GM19193 (cell line): ENCODE data around the gene CAPNS1.
A peak's percentile ranks its signal among the peaks of the same experiment; 100 is the strongest.

Experiments used
- POLR2A ChIP-seq: IDR thresholded peaks from 4 replicates; pipeline ENCODE4 v1.6.1; 2011; ENCODE audit not compliant: insufficient read depth, insufficient read length; ENCODE audit errors: extremely low read depth

CAPNS1 gene

GRCh38 chr19:36139473-36140303 lies at the start of gene CAPNS1:
CAPNS1 (plus strand) TSS chr19:36140066; CDS start chr19:36141012, 946 bp downstream.
- peak; percentile 80 for TF ChIP-seq POLR2A

- no peak for TF ChIP-seq POLR2A
Measured at GRCh38 chr19:36090910-36091695, 48.8 kb upstream of the CAPNS1 start.

- no peak for TF ChIP-seq POLR2A
Measured at GRCh38 chr19:36092566-36092965, 47.3 kb upstream of the CAPNS1 start.

GRCh38 chr19:36093146-36093662 lies 46.7 kb upstream of the CAPNS1 start:
- no peak for TF ChIP-seq POLR2A

- TF ChIP-seq POLR2A = no peak
Measured at GRCh38 chr19:36093687-36094086, 46.2 kb upstream of the CAPNS1 start.

- no peak for TF ChIP-seq POLR2A
Measured at GRCh38 chr19:36097036-36097435, 42.8 kb upstream of the CAPNS1 start.

- TF ChIP-seq POLR2A = no peak
Measured at GRCh38 chr19:36099166-36099785, 40.6 kb upstream of the CAPNS1 start.

GRCh38 chr19:36100476-36100875 lies 39.4 kb upstream of the CAPNS1 start:
- no peak for TF ChIP-seq POLR2A

GRCh38 chr19:36101550-36102327 lies 38.1 kb upstream of the CAPNS1 start:
- no peak for TF ChIP-seq POLR2A

GRCh38 chr19:36103040-36103626 lies 36.7 kb upstream of the CAPNS1 start:
- TF ChIP-seq POLR2A = no peak

- TF ChIP-seq POLR2A = no peak
Measured at GRCh38 chr19:36103842-36104552, 35.9 kb upstream of the CAPNS1 start.

- no peak for TF ChIP-seq POLR2A
Measured at GRCh38 chr19:36106441-36106840, 33.4 kb upstream of the CAPNS1 start.

- no peak for TF ChIP-seq POLR2A
Measured at GRCh38 chr19:36106991-36107390, 32.9 kb upstream of the CAPNS1 start.
